Thyroid gland (tissue), 4 donors: ENCODE data around the gene TRIM8.

Source experiments
- CTCF ChIP-seq, 6 experiments: fragments of 200-600 bp in 3 of 6; fragments of 450-650 bp in 3 of 6; sonication (generic) in 3 of 6; IDR thresholded peaks; one replicate each; pipeline ENCODE4 v1.5.1; 2016 to 2019; ENCODE audit warnings: antibody characterized with exemption in 6 of 6, mild to moderate bottlenecking in 2 of 6, inconsistent platforms in 1 of 6, moderate library complexity in 1 of 6
- POLR2A ChIP-seq, 2 donors: fragments of 450-650 bp; IDR thresholded peaks; one replicate each; pipeline ENCODE4 v1.6.1; 2017; ENCODE audit warnings: antibody characterized with exemption in 2 of 2, mild to moderate bottlenecking in 2 of 2, moderate library complexity in 1 of 2

- no peak for TF ChIP-seq POLR2A (IDR thresholded peaks at IDR 0.05)
- TF ChIP-seq CTCF (IDR thresholded peaks at IDR 0.05) = no peak
These were observed 17.4 kb downstream of the TRIM8 start for GRCh38 chr10:102661658-102662028.
